Lower leg skin (tissue), 4 donors: Measurements from ENCODE around the gene ADPRM. TPM values are rescaled to one million over a fixed set of nuclear protein-coding genes. Genes with fewer than 3 reads are reported as not detected.

Source experiments
- DNase-seq, 2 donors: peaks; one replicate each; pipeline ENCODE4 v3.0.0-alpha.2; 2019; ENCODE audit warnings: low spot score in 2 of 2
- H3K4me3 ChIP-seq: fragments of 200-600 bp; sonication (generic); 2 replicates; pipeline ENCODE4 v1.5.1; 2017; ENCODE audit warnings: mild to moderate bottlenecking, low read depth; ENCODE audit not compliant: poor library complexity, severe bottlenecking
- POLR2A ChIP-seq, 2 donors: fragments of 450-650 bp; IDR thresholded peaks; one replicate each; pipeline ENCODE4 v1.6.1; 2016 to 2017; ENCODE audit warnings: antibody characterized with exemption in 2 of 2, mild to moderate bottlenecking in 1 of 2, moderate library complexity in 1 of 2
- WGBS, 2 donors: methylation state at CpG; one replicate each; pipeline ENCODE4 v1.1.5; 2018; 5-methylcytosine and 5-hydroxymethylcytosine counted together
- intact Hi-C: fragments of 100-400 bp; cut with DNase I; formaldehyde crosslinking; loops from one replicate; pipeline ENCODE4 v1.15.0; 2023; ENCODE audit warnings: low total_unique reads
- total RNA-seq, 4 donors: library from RNA; depleted of rRNA; stranded (reverse); fragments of >200 nt; gene quantifications; one replicate each; pipeline ENCODE4 v1.1.0, GENCODE V29; 2016
- TF ChIP-seq, protein P1 (sequence below), 3 donors: fragments of 450-650 bp; IDR thresholded peaks; one replicate each; pipeline ENCODE4 v1.5.1; 2016; ENCODE audit warnings: antibody characterized with exemption in 3 of 3, mild to moderate bottlenecking in 3 of 3, moderate library complexity in 2 of 3

The ADPRM gene
- total RNA-seq, 4 donors from 2014 or later: 9.5 to 23.4 (median 16.6) TPM

DNA sequence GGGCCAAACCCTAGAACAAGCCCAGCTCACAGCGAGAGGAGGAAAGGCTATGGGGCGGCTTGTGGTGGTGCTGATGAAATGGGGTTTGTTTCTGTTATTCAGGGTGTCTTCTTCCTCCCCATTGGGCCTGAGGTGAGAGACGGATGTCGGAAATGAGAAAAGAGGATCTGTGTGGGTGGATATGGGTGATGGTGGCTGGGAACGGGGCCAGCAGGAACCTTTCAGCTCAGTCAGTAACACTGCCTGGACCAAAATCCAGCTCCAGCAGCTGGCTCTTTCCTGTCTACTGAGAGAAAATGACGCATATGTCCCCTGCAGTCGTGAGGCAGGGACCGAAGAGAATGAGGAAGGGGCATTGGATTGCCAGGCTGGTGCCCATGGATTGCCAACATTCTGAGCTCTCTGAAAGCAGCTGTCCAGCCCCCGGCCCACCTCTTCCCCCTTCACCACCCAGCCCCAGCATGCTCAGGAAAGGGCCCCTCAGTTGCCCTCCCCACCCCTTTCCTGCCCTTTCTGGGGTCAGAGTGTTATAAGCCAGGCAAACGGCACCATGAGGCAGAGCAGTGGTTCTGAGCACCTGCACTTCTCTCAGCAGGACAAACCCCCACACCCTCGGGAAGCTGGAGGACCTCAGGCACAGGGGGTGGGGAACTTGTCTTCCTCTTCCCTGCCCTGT is 44.3 kb upstream of the ADPRM start:
- no peak for DNase-seq
- WGBS, 2 donors: 70 to 71% methylated on average over 11 of the region's 11 CpGs
- TF ChIP-seq, protein P1, sequence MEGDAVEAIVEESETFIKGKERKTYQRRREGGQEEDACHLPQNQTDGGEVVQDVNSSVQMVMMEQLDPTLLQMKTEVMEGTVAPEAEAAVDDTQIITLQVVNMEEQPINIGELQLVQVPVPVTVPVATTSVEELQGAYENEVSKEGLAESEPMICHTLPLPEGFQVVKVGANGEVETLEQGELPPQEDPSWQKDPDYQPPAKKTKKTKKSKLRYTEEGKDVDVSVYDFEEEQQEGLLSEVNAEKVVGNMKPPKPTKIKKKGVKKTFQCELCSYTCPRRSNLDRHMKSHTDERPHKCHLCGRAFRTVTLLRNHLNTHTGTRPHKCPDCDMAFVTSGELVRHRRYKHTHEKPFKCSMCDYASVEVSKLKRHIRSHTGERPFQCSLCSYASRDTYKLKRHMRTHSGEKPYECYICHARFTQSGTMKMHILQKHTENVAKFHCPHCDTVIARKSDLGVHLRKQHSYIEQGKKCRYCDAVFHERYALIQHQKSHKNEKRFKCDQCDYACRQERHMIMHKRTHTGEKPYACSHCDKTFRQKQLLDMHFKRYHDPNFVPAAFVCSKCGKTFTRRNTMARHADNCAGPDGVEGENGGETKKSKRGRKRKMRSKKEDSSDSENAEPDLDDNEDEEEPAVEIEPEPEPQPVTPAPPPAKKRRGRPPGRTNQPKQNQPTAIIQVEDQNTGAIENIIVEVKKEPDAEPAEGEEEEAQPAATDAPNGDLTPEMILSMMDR (IDR thresholded peaks at IDR 0.05): no peak
- TF ChIP-seq POLR2A (IDR thresholded peaks at IDR 0.05): no peak
- no peak overlapping the region for H3K4me3 ChIP-seq
- intact Hi-C loops: no loop called here

DNA sequence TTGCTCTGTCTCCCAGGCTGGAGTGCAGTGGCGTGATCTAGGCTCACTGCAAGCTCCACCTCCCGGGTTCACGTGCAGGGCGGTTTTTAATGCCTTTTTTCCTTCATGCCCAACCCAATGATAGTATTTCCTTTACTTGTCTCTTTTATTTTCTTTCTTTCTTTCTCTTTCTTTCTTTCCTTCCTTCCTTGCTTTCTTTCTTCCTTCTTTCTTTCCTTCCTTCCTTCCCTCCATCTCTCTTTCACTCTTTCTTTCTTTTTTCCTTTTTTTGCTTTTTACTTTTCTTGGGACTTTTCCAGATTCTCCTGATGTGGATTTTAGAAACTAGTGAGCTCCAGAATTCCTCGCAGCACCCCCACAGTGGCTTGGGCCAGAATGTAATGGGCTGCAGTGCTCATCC is 43.4 kb upstream of the ADPRM start:
- 74 to 77% methylated on average over 5 of the region's 5 CpGs for WGBS, 2 donors
- no peak for DNase-seq
- intact Hi-C loops: no loop called here
- H3K4me3 ChIP-seq: no peak overlapping the region
- no peak for TF ChIP-seq POLR2A (IDR thresholded peaks at IDR 0.05)
- TF ChIP-seq, protein P1 (IDR thresholded peaks at IDR 0.05): no peak

DNA sequence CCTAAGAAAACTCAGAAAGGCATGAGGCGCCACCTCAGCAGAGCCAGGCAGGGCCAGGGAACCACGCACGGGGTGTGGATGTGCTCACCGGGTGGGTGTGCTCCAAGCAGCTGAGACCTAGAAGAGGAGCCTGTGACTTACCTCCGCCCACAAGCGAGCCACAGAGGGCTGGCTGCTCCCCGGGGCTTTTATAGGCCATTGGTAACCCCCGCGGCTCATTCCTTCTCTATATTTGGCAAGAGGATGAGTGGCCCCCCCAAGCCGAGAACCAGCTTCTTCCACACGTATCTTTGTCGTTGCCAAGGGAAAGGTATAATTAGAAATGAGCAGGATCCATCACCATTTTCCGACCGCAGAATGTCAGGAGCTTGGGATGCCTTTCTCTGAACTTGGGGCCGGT is 40.2 kb upstream of the ADPRM start, which contains the start of gene MYH3:
Gene MYH3 (minus strand): TSS at position 162 of the 400 bp plus-strand sequence. CDS start 2,245 bp downstream, outside the sequence.
- H3K4me3 ChIP-seq: no peak within 1 kb of the TSS
- WGBS, 2 donors: 68 to 72% methylated on average over 15 of the region's 15 CpGs
- no peak for TF ChIP-seq POLR2A (IDR thresholded peaks at IDR 0.05)
- DNase-seq: no peak
- intact Hi-C loops: no loop called here

DNA sequence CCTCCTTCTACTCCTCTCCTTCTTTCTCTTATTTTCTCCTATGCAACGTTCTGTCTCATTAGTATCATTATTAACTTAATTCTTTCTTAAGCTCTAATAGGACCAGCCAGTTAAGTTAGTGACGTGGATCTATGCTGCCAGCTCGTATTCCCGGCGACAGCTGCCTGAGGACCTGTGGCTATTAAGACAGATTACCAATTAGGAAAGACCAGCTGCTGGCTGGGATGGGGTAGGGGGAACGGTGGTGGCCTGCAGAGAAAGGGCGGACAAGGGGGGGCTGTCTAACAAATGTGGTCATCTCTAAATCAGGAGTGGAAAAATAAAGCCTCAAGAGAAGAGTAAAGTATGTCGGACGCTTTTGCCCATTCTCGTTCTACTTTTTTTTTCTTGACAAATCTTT is 39.5 kb upstream of the ADPRM start:
- 65 to 73% methylated on average over 10 of the region's 10 CpGs for whole genome bisulfite sequencing, 2 donors

DNA sequence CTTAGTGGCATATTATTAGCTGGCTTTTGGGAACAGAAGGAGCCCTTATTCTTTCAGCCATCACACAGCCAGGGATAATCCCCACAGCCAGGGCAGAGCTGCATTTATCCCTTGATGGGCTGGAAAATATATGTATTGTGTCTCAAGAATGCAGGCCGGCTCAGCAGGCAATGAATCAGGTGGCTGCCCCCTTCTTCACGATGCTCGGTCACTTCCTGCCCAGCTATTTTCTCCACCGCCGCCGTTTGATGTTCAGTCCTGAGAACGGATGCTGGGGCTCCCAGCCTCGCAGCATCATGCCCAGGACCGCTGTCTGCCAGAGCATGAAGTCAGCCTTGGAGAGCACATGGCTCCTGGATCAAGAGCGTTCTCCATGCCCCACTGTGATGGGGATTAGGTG is 36.0 kb upstream of the ADPRM start:
- no peak for TF ChIP-seq POLR2A (IDR thresholded peaks at IDR 0.05)
- TF ChIP-seq, protein P1 (IDR thresholded peaks at IDR 0.05): no peak
- intact Hi-C loops: no loop called here
- 78 to 90% methylated on average over 10 of the region's 10 CpGs for WGBS, 2 donors
- H3K4me3 ChIP-seq: no peak overlapping the region
- DNase-seq: no peak

More for the DNA sequence above, 39.5 kb upstream of the ADPRM start:
- TF ChIP-seq, protein P1 (IDR thresholded peaks at IDR 0.05): no peak
- no peak for TF ChIP-seq POLR2A (IDR thresholded peaks at IDR 0.05)
- no peak overlapping the region for H3K4me3 ChIP-seq
- intact Hi-C loops: no loop called here
- no peak for DNase-seq

DNA sequence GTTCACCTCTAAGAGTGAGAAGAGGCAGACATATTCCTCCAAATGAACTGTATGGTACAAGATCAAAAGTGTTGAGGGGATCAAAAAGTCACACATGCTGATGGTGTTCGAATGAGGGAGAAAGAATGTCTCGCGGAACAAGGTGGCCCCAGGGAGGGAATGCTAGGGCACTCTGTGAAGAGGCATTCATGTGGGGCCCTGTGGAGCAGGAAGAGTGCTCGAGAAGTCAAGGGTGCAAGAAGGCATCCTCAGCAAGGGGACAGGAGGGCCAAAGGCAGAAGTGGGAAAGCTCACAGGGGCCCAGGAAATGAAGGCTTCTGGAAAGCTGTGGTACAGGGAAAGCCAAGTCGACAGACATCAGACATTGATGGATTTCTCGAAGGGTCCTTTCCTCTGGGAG is 34.2 kb upstream of the ADPRM start:
- DNase-seq: no peak
- TF ChIP-seq, protein P1 (IDR thresholded peaks at IDR 0.05): no peak
- no peak for TF ChIP-seq POLR2A (IDR thresholded peaks at IDR 0.05)
- intact Hi-C loops: loop anchor here (2.0 kb wide), 1 partner anchor 18 kb away; no protein-coding TSS in a partner anchor
- 86 to 91% methylated on average over 6 of the region's 6 CpGs for whole genome bisulfite sequencing, 2 donors
- no peak overlapping the region for H3K4me3 ChIP-seq
